Calu3 (cell line): Measurements from ENCODE around the gene PLEKHF1. TPM values are rescaled to one million over a fixed set of nuclear protein-coding genes. Genes with fewer than 3 reads are reported as not detected.

Experiments used
- Bru-seq: library from RNA; stranded (reverse); fragments of 400-500 nt; gene quantifications from one replicate; lab custom pipeline; 2021; lab: Mats Ljungman, UMichigan
- BruChase-seq, 2 experiments: library from RNA; stranded (reverse); fragments of 400-500 nt; gene quantifications; one replicate each; lab custom pipeline; 2021; lab: Mats Ljungman, UMichigan
- BruUV-seq: library from RNA; stranded (reverse); fragments of 400-500 nt; replicated peaks from 2 replicates; lab custom pipeline; 2021; lab: Mats Ljungman, UMichigan
- CTCF ChIA-PET: fragments of 300-600 bp; sonication (Branson Sonifier 250); formaldehyde crosslinking; loops from one replicate; lab custom pipeline; 2022; ENCODE audit warnings: antibody characterized with exemption; lab: Charles Lee
- DNase-seq: peaks from one replicate; pipeline ENCODE4 v3.0.0; 2022
- H3K27ac Mint-ChIP-seq: one replicate; pipeline ENCODE4 v1.8.0; 2022; ENCODE audit warnings: mixed read lengths; ENCODE audit not compliant: unreplicated experiment
- H3K27me3 Mint-ChIP-seq: one replicate; pipeline ENCODE4 v1.8.0; 2022; ENCODE audit warnings: mixed read lengths; ENCODE audit not compliant: unreplicated experiment
- H3K36me3 Mint-ChIP-seq: one replicate; pipeline ENCODE4 v1.8.0; 2022; ENCODE audit warnings: mild to moderate bottlenecking, moderate library complexity, mixed read lengths; ENCODE audit not compliant: insufficient read depth, unreplicated experiment
- H3K4me1 Mint-ChIP-seq: one replicate; pipeline ENCODE4 v1.8.0; 2022; ENCODE audit warnings: mild to moderate bottlenecking, low read depth, mixed read lengths; ENCODE audit not compliant: unreplicated experiment
- H3K4me3 Mint-ChIP-seq: one replicate; pipeline ENCODE4 v1.8.0; 2022; ENCODE audit warnings: mild to moderate bottlenecking, low read depth, moderate library complexity, mixed read lengths; ENCODE audit not compliant: unreplicated experiment
- H3K9me3 Mint-ChIP-seq: one replicate; pipeline ENCODE4 v1.8.0; 2022; ENCODE audit warnings: low read depth, mixed read lengths; ENCODE audit not compliant: unreplicated experiment
- CTCF ChIP-seq: fragments of 200-600 bp; IDR thresholded peaks from one replicate; pipeline ENCODE4 v1.8.0; 2022; ENCODE audit warnings: antibody characterized with exemption; ENCODE audit not compliant: unreplicated experiment
- intact Hi-C: fragments of 100-400 bp; cut with micrococcal nuclease; formaldehyde crosslinking; loops from one replicate; pipeline ENCODE4 v1.10.0; 2022; ENCODE audit not compliant: unreplicated experiment
- long read RNA-seq: library from polyadenylated mRNA; stranded (forward); transcript quantifications from one replicate; pipeline ENCODE4 v2.0.0, GENCODE V29; 2022
- total RNA-seq: library from RNA; stranded (reverse); gene quantifications from 2 replicates; pipeline ENCODE4 v1.2.3, GENCODE V29; 2022

Gene PLEKHF1
- total RNA-seq (2.4 and 2.9 TPM in 2 replicates), Bru-seq, nascent RNA (percentile 35 among the genes with signal in this experiment), BruChase-seq, experiment 1, labeled RNA remaining after a 6-hour chase (percentile 20 among the genes with signal in this experiment), BruChase-seq, experiment 2, labeled RNA remaining after a 2-hour chase (percentile 30 among the genes with signal in this experiment)
- long read RNA-seq, transcript PLEKHF1-201 (2 exons, 2,084 nt), result major isoform, 9 of 10 reads
- long read RNA-seq, partial matches to known transcripts, result 0 of 10 reads
- long read RNA-seq, other reads (novel, unspliced or antisense), result 0 of 10 reads

- TF ChIP-seq CTCF, result no peak
- no peaks in the 10 kb centered on the region for H3K27me3 Mint-ChIP-seq
- peak within 1 kb of the TSS; percentile 81 for H3K4me3 Mint-ChIP-seq
- CTCF ChIA-PET, result interaction anchor here (0.5 to 1.1 kb wide), 3 partner anchors 51 to 59 kb away, joined by 3 read pairs; partner anchors contain the start of gene POP4
- intact Hi-C loops, result no loop called here
- no TSS peak for BruUV-seq
- no peaks in the 10 kb centered on the region for H3K4me1 Mint-ChIP-seq
- peaks cover 8% of the 10 kb centered on the region for H3K36me3 Mint-ChIP-seq
- no peaks in the 10 kb centered on the region for H3K9me3 Mint-ChIP-seq
- peak within 1 kb of the TSS; percentile 11 for H3K27ac Mint-ChIP-seq
- peak; percentile 93 for DNase-seq
These were observed at the start of gene PLEKHF1 for GRCh38 chr19:29665215-29665825. PLEKHF1 (plus strand) TSS chr19:29665461; CDS start chr19:29673840, 8,379 bp downstream.

GRCh38 chr19:29615891-29616425 is 49.3 kb upstream of the PLEKHF1 start:
- peaks cover 25% of the 10 kb centered on the region for H3K36me3 Mint-ChIP-seq
- no peak for DNase-seq
- H3K4me1 Mint-ChIP-seq, result no peaks in the 10 kb centered on the region
- no peak overlapping the region for H3K27ac Mint-ChIP-seq
- no peak for TF ChIP-seq CTCF
- no peak overlapping the region for H3K4me3 Mint-ChIP-seq
- H3K27me3 Mint-ChIP-seq, result peaks cover 14% of the 10 kb centered on the region
- intact Hi-C loops, result no loop called here
- CTCF ChIA-PET, result no interaction called here
- H3K9me3 Mint-ChIP-seq, result no peaks in the 10 kb centered on the region
- no TSS peak for BruUV-seq

- BruUV-seq, result no TSS peak
- no peaks in the 10 kb centered on the region for H3K4me1 Mint-ChIP-seq
- CTCF ChIA-PET, result no interaction called here
- H3K9me3 Mint-ChIP-seq, result no peaks in the 10 kb centered on the region
- no peak overlapping the region for H3K4me3 Mint-ChIP-seq
- H3K36me3 Mint-ChIP-seq, result peaks cover 25% of the 10 kb centered on the region
- peaks cover 20% of the 10 kb centered on the region for H3K27me3 Mint-ChIP-seq
- no peak for TF ChIP-seq CTCF
- intact Hi-C loops, result no loop called here
- no peak overlapping the region for H3K27ac Mint-ChIP-seq
- no peak for DNase-seq
These were observed 48.7 kb upstream of the PLEKHF1 start for GRCh38 chr19:29616541-29616940.

GRCh38 chr19:29617366-29618266 is 47.6 kb upstream of the PLEKHF1 start:
- no peak for DNase-seq
- no peaks in the 10 kb centered on the region for H3K9me3 Mint-ChIP-seq
- H3K27ac Mint-ChIP-seq, result no peak overlapping the region
- no peaks in the 10 kb centered on the region for H3K4me1 Mint-ChIP-seq
- H3K27me3 Mint-ChIP-seq, result peaks cover 30% of the 10 kb centered on the region
- intact Hi-C loops, result no loop called here
- CTCF ChIA-PET, result interaction anchor here (1.1 kb wide), 1 partner anchor 354 kb away, joined by 5 read pairs; no protein-coding TSS in a partner anchor
- peaks cover 25% of the 10 kb centered on the region for H3K36me3 Mint-ChIP-seq
- no peak overlapping the region for H3K4me3 Mint-ChIP-seq
- TF ChIP-seq CTCF, result no peak
- no TSS peak for BruUV-seq
